Ovary (tissue), 3 donors: ENCODE data around the gene GUCY1A2.

Source experiments
- EP300 ChIP-seq: sonication (generic); formaldehyde crosslinking; IDR thresholded peaks from one replicate; pipeline ENCODE4 v1.6.1; 2017; ENCODE audit warnings: antibody characterized with exemption
- POLR2A ChIP-seq: fragments of 450-650 bp; IDR thresholded peaks from one replicate; pipeline ENCODE4 v1.6.1; 2017; ENCODE audit warnings: antibody characterized with exemption, mild to moderate bottlenecking, moderate library complexity
- TF ChIP-seq, protein P1 (sequence below), 3 donors: fragments of 450-650 bp in 2 of 3; fragments of 200-600 bp in 1 of 3; IDR thresholded peaks; one replicate each; pipeline versions ENCODE4 v1.5.1 to v1.8.0; 2016 to 2022; ENCODE audit warnings: antibody characterized with exemption in 3 of 3, mild to moderate bottlenecking in 1 of 3
- donor health status: DM: no; HTN: no; CAD: no.

DNA sequence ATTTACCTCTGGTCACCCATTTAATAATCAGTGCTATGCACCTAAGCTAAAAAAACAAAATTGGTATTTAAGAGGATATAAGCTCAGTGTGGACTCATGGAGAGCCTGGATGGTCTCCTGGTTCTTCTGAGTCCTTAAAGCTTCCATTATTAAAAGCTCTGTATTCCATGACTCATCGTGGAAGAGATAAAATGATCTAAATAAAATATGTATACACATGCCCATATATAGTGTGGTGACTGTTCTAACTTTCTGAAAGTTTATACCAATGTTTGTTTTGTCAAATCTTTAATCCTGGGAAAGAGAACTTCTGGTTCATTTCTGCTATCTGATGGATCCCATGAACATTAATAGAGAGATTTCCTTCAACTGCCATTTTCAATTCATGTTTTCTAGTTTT lies 375.9 kb downstream of the GUCY1A2 start:
- TF ChIP-seq, protein P1, sequence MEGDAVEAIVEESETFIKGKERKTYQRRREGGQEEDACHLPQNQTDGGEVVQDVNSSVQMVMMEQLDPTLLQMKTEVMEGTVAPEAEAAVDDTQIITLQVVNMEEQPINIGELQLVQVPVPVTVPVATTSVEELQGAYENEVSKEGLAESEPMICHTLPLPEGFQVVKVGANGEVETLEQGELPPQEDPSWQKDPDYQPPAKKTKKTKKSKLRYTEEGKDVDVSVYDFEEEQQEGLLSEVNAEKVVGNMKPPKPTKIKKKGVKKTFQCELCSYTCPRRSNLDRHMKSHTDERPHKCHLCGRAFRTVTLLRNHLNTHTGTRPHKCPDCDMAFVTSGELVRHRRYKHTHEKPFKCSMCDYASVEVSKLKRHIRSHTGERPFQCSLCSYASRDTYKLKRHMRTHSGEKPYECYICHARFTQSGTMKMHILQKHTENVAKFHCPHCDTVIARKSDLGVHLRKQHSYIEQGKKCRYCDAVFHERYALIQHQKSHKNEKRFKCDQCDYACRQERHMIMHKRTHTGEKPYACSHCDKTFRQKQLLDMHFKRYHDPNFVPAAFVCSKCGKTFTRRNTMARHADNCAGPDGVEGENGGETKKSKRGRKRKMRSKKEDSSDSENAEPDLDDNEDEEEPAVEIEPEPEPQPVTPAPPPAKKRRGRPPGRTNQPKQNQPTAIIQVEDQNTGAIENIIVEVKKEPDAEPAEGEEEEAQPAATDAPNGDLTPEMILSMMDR (IDR thresholded peaks at IDR 0.05), result no peak
- TF ChIP-seq POLR2A (no peak), EP300 (no peak)
